HG03103 (cell line): Measurements from ENCODE around the gene KIDINS220.
A peak's percentile ranks its signal among the peaks of the same experiment; 100 is the strongest.

Experiments
- ATAC-seq: cut with Tn5 transposase; IDR thresholded peaks from one replicate; pipeline ENCODE4 v1.9.1; 2021; ENCODE audit warnings: low read depth; ENCODE audit not compliant: unreplicated experiment

Gene KIDINS220

DNA sequence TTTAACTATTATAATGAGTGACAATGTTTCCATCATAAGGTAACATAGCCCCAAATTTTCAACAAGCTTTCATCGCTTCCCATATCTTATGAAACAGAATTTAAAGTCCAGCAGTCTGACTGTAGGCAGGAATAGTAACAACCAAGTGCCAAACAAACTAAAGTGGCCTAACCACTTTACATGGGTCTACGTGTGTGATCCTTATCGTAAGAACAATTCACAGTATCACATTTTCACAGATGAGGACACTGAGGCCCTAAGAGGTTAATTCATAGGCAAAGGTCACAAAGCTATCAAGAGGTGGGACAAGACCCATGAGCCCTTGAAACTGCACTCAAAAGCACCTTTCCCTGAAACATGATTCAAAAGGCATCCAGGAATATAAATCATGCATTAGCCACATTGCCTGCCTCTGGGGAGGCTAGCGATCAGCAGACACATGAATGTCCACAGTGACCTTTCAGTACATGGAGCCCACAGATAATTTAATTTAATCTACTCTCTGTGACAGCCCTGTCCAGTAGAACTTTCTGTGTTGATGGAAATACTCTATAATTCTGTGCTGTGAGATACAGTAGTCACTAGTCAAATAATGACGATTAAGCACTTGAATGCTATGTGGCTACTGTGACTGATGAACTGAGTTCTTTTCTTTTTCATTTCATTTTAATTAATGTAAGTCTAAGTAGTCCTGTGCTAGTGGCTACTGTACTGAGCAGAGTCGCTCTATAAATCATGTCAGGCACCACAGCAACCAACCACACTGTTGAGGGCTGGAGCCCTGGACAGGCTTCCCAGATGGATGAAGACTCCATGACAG lies 30.3 kb downstream of the KIDINS220 start:
- ATAC-seq, result no peak

DNA sequence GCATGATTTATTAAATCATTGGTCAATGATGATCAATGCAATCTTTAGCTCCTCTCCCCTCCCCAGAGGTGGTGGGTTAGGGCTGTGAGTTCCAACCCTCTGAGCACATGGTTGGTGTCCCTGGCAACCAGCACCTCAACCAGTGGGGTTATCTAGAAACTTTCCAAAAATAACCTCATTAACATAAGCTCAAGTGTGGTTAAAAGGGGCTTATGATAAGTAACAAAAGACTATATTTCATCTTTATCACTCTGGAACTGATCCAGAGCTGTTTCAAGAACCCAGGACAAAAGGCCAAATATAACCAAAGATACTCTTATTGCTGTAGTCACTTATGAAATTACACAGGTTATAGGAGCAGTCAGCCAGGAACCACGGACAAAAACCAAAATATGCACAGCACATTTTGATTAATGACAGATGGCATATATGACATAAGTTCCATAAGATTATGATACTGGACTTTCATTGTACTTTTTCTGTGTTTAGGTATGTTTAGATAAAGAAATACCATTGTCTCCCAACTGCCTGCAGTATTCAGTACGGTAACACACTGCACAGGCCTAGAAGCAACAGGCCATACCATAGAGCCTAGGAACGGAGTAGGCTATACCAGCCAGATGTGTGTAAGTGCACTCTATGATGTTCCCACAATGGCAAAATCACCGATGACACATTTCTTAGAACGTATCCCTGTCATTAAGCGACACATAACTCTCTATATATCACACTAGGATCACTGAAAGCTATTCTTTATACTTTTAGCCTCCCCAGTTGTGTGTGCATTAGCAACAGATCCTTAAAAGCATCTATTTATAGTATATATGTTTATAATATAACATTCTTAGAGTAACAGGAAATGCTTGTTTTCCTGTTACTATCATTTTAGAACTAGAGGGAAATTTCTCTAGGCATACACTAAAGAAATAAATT lies 31.9 kb downstream of the KIDINS220 start:
- ATAC-seq, result no peak

DNA sequence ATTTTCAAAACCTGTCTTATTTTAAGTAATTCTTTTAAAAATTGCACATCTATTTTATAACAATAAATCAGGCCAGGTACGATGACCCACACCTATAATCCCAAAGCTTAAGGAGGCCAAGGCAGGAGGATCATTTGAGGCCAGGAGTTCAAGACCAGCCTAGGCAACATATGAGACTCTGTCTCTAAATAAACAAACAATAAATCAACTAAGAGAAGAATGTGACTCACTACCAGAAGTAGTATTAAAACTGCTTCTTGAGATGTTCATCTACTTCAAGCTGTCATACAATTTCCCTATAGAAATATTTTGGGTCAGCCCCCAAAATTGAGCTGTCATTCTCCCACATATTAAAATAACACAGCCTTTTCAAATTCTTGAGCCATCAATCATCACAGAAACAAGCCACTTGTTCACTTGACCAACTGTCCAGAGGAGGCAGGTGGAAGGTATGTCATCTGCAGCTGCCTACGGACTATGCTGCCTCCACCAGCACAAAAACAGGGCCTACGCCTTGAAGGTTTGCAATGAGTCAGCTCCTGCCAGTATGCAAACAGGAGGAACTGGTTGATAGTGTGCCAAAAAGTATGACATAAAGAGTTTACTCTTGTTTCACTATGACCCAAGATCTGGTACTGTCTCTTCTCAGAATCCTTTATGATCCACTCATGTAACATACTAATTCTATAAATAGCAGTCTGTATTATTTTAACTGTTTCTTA lies 33.6 kb downstream of the KIDINS220 start:
- ATAC-seq, result peak; percentile 98

DNA sequence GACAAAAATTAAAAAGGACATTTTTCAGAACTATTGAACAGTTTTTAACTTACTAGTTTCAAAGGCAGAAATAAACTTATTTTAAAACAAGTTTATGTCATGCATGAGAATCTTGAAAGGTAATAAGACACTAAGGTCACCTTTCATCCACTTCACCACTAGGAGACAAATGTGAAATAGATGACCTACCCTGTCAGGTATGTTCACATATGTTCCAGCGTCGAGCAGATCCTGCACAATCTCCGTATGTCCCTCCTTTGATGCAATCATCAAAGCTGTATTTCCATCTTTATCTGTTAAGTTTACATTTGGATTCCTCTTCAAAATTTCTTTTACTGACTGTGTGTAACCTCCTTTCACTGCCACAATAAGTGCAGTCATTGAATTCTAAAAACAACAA lies 34.7 kb downstream of the KIDINS220 start:
- no peak for ATAC-seq

DNA sequence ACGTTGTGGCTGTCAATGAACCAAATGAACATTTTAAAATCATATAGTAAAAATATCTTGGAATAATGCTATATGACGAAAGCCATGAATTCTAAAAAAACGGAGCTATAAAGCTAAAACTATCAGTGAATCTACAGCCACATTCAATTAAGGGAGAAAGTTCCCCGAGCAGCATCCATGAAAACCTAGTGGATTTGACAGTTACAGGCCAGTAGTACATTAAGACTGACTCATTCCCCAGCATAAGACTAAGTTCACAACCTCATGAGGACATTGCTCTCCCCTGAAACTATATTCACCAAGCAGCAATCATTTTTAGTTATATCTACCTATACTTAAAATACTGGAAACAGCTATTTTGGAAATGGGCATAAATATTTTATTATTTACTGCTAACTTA lies 36.6 kb downstream of the KIDINS220 start:
- no peak for ATAC-seq

DNA sequence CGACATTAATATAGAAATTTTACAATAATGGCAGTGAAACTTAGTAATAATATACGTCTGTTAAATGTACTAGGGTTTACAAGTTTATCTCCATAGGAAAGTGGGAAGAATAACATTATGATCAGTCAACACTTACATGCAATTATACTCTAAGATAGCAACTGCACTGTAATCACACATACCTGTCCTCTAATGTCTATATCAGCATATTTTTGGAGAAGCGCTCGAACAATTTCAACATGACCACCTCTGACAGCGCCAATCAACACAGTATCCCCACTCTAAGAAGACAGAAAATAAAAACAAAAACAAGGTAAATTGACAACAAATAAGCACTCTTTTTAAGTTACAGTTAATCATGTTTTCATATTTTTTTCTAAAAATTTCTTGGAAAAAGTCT lies 37.2 kb downstream of the KIDINS220 start:
- no peak for ATAC-seq

DNA sequence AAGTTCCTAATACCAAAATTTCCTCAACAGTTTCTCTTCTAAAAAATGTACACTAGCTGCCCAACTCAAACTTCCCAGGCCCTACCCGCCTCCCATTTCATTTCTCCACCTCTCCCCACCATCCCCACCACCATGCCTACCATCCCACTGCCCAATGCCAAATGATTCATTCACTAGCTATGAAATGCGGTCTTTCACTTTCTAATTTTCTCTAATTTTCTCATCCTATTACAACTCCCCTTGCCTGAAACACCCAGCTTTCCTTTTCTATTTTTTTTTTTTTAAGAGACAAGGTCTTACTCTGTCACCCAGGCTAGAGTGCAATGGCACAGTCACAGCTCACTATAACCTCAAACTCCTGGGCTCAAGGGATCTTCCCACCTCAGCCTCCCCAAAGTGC lies 38.4 kb downstream of the KIDINS220 start:
- no peak for ATAC-seq

DNA sequence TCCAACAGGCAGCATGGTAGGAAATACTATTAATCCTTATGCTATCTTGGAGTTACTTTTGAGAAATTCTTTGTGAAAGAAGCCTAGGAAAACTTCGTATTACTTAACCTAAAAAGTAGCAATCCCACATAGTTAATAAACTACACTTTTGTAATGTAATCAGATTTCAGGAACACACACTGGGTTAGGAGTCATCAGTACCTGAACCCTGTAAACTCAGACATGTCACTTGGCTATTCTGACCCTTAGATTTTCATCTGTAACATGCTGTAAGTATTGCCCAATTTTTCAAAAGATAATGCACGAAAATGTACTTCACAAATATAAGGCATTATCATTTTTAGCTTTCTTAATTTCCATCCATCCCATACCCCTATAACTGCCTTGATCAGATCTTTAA lies 39.0 kb downstream of the KIDINS220 start:
- no peak for ATAC-seq

DNA sequence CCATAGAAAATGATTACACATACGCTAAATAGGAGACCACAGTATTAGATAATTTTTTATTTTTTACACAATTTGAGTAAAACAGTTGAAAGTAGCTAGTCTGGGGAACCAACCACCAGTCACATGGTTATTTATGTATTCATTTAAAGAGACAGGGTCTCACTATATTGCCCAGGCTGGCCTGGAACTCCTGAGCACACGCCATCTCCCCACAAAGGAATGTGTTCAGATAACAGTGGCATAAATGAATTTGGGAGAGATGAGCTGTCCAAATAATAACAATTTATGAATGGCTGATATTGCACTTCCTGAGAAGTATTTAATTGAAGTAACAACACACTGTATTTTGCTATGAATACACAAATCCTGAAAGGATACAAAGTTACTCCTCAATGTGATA lies 39.7 kb downstream of the KIDINS220 start:
- ATAC-seq, result no peak

DNA sequence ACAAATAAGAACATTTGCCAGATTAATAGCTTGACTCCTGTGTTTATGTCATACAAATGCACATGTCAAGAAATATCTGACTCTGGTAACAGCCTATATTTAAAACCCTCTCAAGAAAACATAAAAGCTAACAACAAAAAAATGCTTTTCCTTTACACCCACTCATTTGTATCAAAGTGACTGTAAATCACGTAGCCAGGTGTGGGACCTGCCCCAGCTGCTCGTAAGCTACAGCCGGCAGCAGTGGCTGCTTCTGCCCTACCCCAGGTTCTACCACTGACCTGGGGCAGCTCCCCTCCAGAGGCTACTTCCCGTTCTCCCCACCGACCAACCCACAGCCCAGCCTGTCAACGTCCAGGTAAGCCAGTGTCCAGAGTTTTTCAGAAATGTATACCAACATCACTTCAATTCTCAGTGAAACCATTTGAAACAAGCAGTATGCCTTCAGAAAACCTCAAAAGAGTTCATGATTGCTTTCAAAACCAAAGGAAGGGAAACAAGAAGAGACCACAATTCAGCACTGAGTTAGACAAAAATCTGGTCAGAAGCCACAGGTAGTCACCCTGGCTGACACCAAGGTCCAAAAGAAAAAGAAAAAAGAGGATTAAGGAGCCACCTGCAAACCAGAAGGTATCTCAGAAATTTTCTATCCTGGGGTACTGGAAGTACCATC lies 40.4 kb downstream of the KIDINS220 start:
- peak; percentile 64 for ATAC-seq

DNA sequence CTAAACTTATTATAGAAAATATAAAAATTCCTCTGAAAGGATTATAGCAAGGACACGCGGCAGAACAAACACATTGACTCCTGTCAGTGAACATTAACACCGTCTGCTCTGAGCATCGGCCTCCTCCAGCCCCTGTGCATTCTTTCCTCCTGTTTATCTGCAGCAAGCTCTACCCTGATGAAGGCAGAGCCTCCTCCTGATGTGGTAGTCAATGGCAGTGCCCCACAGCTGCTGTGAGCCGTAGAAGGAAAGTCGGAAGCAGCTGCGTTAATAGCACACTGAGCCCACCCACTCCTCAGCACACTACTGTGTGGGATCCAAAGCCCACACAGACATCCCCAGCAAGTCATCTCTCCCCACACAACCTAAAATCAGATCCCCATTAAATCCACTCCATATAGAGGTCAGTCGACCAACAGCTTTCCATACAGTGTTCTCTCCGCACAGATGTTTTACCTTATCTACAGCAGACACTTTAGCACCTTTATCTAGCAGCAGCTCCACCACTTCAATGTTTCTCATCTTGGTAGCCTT lies 41.0 kb downstream of the KIDINS220 start:
- ATAC-seq, result no peak

DNA sequence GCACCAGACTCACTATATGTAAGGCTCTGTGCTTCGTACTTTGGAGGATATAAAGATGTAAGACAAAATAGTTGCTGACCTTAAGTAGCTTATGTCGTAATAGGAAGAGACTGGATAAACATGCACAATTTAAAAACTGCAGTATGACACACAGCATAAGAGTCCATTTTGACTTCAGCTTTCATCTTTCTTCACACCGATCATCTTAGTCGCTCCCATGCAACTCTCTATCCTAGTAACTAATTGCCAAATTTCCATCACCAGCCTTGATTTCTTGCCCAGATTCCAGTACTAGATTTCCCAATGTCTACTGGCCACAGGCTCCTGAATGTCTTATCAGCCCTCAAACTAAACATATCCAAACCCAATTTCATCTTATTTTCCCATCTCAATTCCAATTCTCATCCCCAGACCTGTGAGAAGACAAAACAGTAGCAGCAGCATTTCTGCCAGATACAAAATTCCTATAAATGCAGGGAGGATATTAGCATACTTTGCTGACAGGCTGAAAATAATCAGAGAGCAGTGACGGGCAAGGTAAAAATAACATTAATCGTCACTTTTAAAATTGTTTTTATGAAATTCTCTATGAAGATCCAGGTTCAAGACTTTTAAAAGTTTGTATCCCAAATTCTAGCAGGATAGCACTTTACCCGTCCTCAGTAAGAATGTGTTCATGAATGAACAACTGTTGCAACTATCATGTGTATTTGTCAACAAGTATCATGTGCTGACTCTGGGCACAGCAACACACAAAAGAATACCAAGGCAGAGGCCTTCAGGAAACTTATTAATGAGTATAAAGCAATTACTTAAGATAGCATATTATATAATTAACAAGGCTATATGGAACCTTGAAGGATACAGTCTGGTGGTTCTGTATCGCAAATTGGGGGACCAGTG lies 42.2 kb downstream of the KIDINS220 start:
- no peak for ATAC-seq

DNA sequence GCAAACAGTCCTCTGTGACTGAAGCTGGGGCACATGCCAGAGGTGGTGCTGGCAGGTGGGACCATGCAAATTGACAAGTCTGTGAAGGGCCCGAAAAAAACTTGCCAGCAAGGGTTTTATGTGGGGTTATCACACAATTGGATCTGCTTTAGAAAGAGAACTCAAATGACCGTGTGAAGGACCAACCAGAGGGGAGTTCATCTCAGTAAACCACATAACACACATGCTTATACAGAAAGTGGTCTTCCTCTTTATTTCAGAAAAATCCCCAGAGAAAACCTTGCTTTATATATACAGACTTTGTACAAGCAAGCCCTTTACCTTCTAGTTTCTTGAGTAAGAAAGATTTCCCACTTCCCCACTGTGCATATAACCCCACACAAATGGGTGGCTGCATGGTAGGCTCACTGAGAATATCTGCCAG lies 46.7 kb downstream of the KIDINS220 start:
- peak; percentile 55 for ATAC-seq

DNA sequence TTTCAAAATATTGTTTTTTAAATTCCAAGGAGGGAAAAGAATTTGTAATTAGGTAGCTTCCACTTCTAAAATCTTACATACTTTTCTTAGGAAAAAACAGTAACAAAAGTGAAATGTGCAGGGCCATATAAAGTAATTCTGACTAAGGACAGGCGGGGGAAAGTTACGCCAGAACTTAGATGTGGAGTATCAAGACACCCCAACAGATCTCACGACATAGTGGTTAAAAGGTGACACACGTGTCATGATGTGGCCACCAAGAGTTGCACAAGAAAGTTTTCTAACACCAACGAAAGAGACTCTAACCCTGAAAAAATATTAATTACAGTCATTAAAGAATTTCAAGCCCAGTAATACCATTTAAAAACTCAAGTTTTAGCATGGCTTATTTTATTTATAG lies 51.0 kb downstream of the KIDINS220 start:
- ATAC-seq, result no peak

DNA sequence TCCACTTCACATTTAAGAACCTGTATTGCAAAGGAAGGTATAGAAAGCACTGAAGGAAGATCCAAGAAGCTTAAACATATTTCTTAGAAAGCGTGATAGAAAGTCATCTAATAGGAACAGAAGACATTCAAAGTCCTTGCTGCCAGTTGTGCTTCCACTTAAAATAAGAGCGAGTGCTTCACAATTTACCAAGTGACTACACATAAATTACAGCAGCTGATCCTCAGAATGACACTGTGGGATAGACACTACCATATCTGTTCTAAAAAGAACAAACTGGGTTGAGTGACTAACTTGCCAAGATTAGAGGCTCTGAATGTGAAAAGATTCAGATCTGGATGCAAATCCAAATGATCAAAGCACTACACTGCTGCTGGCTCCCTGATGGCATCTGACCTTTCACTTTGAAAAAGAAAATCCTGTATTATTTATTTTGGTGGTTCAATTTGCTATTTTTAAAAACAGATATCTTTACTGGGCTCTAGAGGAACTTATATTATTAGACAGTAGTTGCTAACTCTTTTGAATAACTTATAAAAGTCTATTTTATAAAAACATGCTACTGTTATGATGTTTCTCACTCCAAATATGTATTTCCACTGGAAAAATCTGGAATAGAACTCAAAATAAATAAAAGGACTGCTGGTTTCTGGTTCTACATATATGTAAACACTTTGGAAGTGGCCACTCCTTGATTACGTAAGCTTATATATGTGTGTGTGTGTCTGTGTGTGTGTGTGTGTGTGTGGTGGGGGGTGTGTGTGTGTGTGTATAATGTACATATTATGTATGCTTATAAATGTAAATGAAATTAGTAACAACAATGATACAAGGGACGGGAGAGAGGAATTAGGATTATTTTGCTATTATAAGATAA lies 57.4 kb downstream of the KIDINS220 start:
- no peak for ATAC-seq

DNA sequence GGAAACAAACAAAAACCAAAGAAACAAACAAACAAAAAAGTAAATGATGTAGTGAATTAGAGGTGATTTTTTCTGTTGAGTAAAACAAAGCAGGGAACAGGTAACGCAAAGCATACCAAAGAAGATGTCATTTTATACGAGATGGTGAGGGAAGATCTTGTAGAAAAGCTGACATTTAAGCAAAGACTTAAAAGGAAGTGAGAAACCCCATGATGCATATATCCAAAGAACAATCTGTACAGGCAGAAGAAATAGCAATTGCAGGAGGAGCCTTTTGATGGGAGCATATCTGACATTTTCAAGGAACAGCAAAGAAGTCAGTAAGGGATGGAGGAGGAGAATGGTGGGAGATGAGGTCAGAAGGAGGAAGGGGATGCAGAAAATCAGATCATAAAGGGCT lies 63.0 kb downstream of the KIDINS220 start:
- ATAC-seq, result no peak

DNA sequence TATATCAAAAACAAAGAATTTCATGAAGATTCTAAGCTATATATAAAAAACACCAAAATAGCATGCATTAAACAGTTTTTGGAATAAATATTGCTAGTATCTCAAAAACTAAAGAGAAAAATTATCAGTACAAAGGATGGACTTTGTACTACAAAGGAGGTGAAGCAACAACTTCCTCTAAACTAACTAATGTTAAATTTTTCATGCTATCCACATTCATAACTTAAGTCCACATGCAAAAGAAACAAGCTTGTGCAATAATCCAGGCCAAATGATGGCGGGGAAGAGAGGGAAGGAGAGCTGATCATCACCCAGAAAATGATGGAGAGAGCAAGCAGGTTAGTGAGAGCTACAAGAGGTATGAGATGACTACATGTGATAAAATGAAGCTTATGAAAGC lies 70.1 kb downstream of the KIDINS220 start:
- ATAC-seq, result no peak

DNA sequence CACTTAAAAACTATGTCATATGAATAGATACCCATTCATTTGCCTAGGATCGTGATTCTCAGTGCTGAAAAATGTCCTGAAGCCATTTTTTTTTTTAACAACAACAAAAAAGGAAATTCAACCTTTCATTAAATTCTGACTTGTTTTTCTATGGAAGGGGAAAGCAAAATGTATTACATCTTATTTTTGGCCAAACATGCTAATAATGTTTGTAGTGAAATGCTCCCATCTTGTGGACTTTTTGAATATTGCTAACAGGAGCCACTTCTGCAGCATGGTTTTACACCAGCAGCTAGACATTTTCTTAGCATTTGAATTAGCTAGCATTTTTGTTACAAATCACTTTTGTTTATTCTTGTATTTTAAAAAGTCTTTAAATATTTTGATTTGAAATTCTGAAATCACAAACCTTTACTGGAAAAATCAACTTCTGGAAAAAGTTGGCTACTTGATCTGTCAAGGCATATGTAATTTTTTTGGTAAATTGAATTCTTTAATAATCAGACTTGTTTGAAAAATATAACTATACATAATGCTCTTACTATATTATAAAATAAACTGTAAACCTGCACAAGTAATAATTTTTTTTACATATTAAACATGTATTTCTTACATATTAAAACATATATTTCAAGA lies 75.8 kb downstream of the KIDINS220 start:
- ATAC-seq, result no peak
